Lower lobe of right lung (tissue), 2 donors: ENCODE results near the gene GGCT. TPM values are rescaled to one million over a fixed set of nuclear protein-coding genes. Genes with fewer than 3 reads are reported as not detected.

ENCODE experiments used
- ATAC-seq, 2 donors: fragments of 200-7000 bp; cut with Tn5 transposase; one replicate each; pipeline ENCODE4 v1.9.1; 2020 to 2022; ENCODE audit warnings: mild to moderate bottlenecking in 2 of 2, moderate library complexity in 2 of 2
- DNase-seq: peaks from one replicate; pipeline ENCODE4 v3.0.0-alpha.2; 2020
- H3K27ac ChIP-seq: fragments of 200-600 bp; one replicate; pipeline ENCODE4 v1.8.0; 2022
- H3K27me3 ChIP-seq: fragments of 200-600 bp; one replicate; pipeline ENCODE4 v1.8.0; 2022; ENCODE audit warnings: low read depth
- H3K36me3 ChIP-seq: fragments of 200-600 bp; one replicate; pipeline ENCODE4 v1.8.0; 2022; ENCODE audit warnings: mild to moderate bottlenecking
- H3K4me1 ChIP-seq: fragments of 200-600 bp; one replicate; pipeline ENCODE4 v1.8.0; 2022
- H3K4me3 ChIP-seq: fragments of 200-600 bp; one replicate; pipeline ENCODE4 v1.8.0; 2022; ENCODE audit warnings: mild to moderate bottlenecking
- H3K9me3 ChIP-seq: fragments of 200-600 bp; one replicate; pipeline ENCODE4 v1.8.0; 2022
- CTCF ChIP-seq: fragments of 200-600 bp; IDR thresholded peaks from one replicate; pipeline ENCODE4 v1.8.0; 2022; ENCODE audit warnings: antibody characterized with exemption, mild to moderate bottlenecking
- intact Hi-C: fragments of 100-400 bp; cut with DNase I; formaldehyde crosslinking; loops from one replicate; pipeline ENCODE4 v1.11.0; 2022
- total RNA-seq: library from RNA; stranded (reverse); fragmentation: NEBNext Ultra II Directional; extraction: Animal tissue kit (Norgen Biotek cat#: 25700); gene quantifications from one replicate; pipeline ENCODE4 v1.2.1, GENCODE V29; 2021
- donor health status: DM: no; HTN: yes; CAD: no; lungs with severe emphysema.

Gene GGCT
- total RNA-seq, 1 donor from 2014 or later, result 28.8 TPM

- H3K27ac ChIP-seq, result no peak overlapping the region
- DNase-seq, result no peak
- peaks cover 4% of the 10 kb centered on the region for H3K4me1 ChIP-seq
- intact Hi-C loops, result no loop called here
- H3K9me3 ChIP-seq, result no peaks in the 10 kb centered on the region
- peak; percentile 17 to 20 for ATAC-seq
- peaks cover 99% of the 10 kb centered on the region for H3K36me3 ChIP-seq
- no peak overlapping the region for H3K4me3 ChIP-seq
- no peaks in the 10 kb centered on the region for H3K27me3 ChIP-seq
- no peak for TF ChIP-seq CTCF
Measured at GRCh38 chr7:30451539-30452279, 52.9 kb downstream of the GGCT start.

DNA sequence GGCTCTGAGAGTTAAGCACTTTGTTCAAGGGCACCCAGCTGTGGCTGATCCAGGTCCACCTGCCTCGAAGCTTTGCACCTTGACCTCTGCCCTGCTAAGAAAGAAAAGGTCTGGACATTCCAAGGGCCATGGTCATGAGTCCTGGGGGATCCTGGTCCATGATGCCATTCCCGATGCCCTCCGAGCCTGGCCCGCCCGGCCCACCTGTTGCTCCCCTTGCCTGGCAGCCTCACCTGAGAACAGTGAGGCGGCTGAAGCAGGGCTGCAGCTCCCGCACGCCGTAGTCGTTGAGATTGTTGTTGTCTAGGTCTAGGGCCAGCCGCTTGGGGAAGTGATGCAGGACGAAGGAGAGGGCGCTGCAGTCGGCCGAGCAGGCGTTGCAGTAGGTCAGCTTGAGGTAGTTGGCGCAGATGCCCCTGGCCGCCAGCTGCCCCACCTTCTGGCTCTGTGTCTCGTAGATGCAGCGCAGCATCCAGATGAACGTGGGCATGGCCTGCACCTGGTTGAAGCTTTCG, 53.6 kb downstream of the GGCT start:
- H3K4me1 ChIP-seq, result peaks cover 9% of the 10 kb centered on the region
- TF ChIP-seq CTCF, result no peak
- H3K4me3 ChIP-seq, result no peak overlapping the region
- intact Hi-C loops, result no loop called here
- H3K27me3 ChIP-seq, result no peaks in the 10 kb centered on the region
- H3K36me3 ChIP-seq, result peaks cover 99% of the 10 kb centered on the region
- H3K9me3 ChIP-seq, result no peaks in the 10 kb centered on the region
- DNase-seq (no peak), ATAC-seq (no peak)
- no peak overlapping the region for H3K27ac ChIP-seq

DNA sequence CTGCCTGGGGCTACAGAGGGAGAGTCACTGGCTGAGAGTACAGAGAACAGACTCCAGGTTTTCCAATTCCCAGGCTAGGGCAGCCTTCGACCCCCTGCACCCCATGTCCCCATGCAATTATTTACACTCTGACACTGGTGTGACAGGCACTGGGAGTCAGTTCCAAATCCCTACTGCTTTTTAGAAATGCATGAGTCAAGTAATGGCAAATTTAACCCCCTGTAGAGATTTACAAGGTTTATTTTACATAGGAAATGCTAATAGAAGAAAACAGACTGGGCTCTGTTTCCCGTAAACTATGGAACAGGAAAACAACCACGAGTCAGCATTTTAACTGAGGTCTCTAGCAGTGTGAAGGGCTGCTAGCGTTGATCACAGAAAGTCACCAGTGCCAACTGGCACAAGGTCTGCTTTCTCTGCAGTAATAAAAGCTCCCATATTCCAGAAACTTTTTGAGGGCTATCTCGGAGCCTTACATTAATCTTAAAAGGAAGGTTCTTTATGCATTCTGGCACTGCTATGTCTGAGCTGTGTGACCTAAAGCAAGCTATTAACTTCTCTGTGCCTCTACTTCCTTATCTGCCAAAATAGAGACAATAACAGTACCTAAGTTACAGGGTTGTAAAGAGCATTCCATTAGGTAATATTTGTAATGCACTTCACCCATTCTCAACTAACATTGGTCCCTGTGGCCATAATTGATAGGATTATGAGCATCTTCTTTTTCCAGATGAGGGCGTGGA, 54.2 kb downstream of the GGCT start:
- Histone ChIP-seq H3K9me3 (no peaks in the 10 kb centered on the region), H3K27ac (no peak overlapping the region), H3K27me3 (no peaks in the 10 kb centered on the region), H3K4me3 (no peak overlapping the region), H3K36me3 (peaks cover 93% of the 10 kb centered on the region), H3K4me1 (peaks cover 15% of the 10 kb centered on the region)
- intact Hi-C loops, result no loop called here
- ATAC-seq (no peak), DNase-seq (no peak)
- no peak for TF ChIP-seq CTCF

DNA sequence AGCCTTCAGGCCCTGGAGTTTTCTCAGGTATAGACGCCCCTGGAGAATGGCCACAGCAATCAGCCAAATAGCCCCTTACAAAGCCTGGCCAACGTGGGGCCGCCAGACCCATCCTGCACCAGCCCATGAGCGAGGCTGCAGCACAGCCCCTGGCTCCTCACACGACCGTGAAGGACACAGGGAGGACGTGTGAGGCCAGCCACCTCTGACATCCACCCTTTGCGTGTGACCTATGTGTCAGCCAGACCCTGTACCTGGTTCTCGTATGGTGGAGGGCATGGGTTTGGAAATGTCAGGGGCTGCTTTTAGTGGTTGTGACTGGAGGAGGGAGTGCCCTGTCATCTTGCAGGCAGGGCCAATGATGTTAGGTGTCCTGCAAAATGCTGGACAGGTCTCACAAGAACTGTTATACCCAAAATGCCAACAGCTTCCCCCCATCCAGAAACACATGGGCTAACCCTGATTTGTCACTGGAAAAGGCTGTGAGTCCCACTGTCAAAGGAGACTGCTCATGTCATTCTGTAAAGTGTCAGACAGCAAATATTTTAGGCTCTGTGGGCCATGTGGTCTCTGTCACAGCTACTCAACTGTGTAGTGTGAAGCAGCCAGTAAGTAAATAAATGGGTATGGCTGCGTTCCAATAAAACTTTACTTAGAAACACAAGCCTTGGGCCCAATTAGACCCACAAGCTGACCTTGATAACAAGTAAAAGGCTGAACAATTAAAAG, 56.0 kb downstream of the GGCT start:
- peaks cover 15% of the 10 kb centered on the region for H3K4me1 ChIP-seq
- H3K27ac ChIP-seq, result no peak overlapping the region
- no peak for TF ChIP-seq CTCF
- DNase-seq (no peak), ATAC-seq (no peak)
- no peaks in the 10 kb centered on the region for H3K9me3 ChIP-seq
- H3K27me3 ChIP-seq, result no peaks in the 10 kb centered on the region
- peaks cover 75% of the 10 kb centered on the region for H3K36me3 ChIP-seq
- H3K4me3 ChIP-seq, result no peak overlapping the region
- intact Hi-C loops, result no loop called here

DNA sequence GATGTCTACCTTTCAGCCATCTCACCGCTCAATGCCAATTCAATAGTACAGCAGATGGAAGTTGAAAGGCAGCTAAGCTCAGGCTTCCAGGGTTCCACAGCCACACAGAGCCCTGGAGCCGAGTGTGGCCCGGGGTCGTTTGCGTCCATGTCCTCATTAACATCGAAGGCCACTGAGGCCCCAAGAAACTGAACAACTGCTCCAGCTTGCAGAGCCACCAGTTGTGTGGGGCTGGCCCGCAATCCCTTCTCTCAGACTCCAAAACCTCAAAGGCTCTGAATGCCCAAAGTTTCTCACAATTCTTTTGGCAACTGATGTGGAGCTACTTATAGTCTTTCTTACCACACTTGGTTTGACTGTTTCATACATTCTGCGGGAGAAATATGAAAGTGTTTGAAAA, 57.2 kb downstream of the GGCT start:
- ATAC-seq (no peak), DNase-seq (no peak)

More for the DNA sequence above, 57.2 kb downstream of the GGCT start:
- intact Hi-C loops, result no loop called here
- no peaks in the 10 kb centered on the region for H3K9me3 ChIP-seq
- no peak overlapping the region for H3K4me3 ChIP-seq
- H3K27ac ChIP-seq, result no peak overlapping the region
- H3K36me3 ChIP-seq, result peaks cover 63% of the 10 kb centered on the region
- no peaks in the 10 kb centered on the region for H3K27me3 ChIP-seq
- no peak for TF ChIP-seq CTCF
- H3K4me1 ChIP-seq, result peaks cover 11% of the 10 kb centered on the region
